Activated T-cell treated with anti-CD3 and anti-CD28 coated beads for 4 hours (primary cell): ENCODE results near the gene SYCE3.

Experiments
- DNase-seq: peaks from one replicate; pipeline ENCODE4 v3.0.0-alpha.2; 2020

Gene SYCE3

GRCh38 chr22:50599816-50600455, 37.2 kb upstream of the SYCE3 start:
- DNase-seq, result no peak

GRCh38 chr22:50597097-50597496, 34.4 kb upstream of the SYCE3 start:
- no peak for DNase-seq

GRCh38 chr22:50595189-50595588, 32.5 kb upstream of the SYCE3 start:
- no peak for DNase-seq

GRCh38 chr22:50587407-50587806, 24.7 kb upstream of the SYCE3 start:
- DNase-seq, result no peak

GRCh38 chr22:50586416-50586815, 23.7 kb upstream of the SYCE3 start:
- no peak for DNase-seq

- DNase-seq, result no peak
Observed at GRCh38 chr22:50585781-50586180, 23.1 kb upstream of the SYCE3 start.

- no peak for DNase-seq
Observed at GRCh38 chr22:50585238-50585637, 22.5 kb upstream of the SYCE3 start.

GRCh38 chr22:50584106-50585096, 21.7 kb upstream of the SYCE3 start:
- DNase-seq, result no peak

GRCh38 chr22:50583294-50583861, 20.7 kb upstream of the SYCE3 start:
- no peak for DNase-seq

GRCh38 chr22:50582493-50583293, 20.0 kb upstream of the SYCE3 start, which contains the start of gene CHKB:
Gene CHKB (minus strand): TSS chr22:50582849. CDS start chr22:50582781, 68 bp downstream.
- peak; percentile 93 for DNase-seq

- no peak for DNase-seq
Observed at GRCh38 chr22:50581950-50582492, 19.3 kb upstream of the SYCE3 start.

- DNase-seq, result no peak
Observed at GRCh38 chr22:50581031-50581949, 18.6 kb upstream of the SYCE3 start.

GRCh38 chr22:50579752-50580151, 17.0 kb upstream of the SYCE3 start:
- no peak for DNase-seq

- DNase-seq, result no peak
Observed at GRCh38 chr22:50578776-50579310, 16.1 kb upstream of the SYCE3 start.

- DNase-seq, result no peak
Observed at GRCh38 chr22:50577987-50578775, 15.5 kb upstream of the SYCE3 start, which contains the start of gene CPT1B. Gene CPT1B (minus strand): TSS chr22:50578427. CDS start chr22:50577915, 512 bp downstream.

- no peak for DNase-seq
Observed at GRCh38 chr22:50577697-50577986, 14.9 kb upstream of the SYCE3 start.

GRCh38 chr22:50576806-50577696, 14.3 kb upstream of the SYCE3 start:
- DNase-seq, result no peak

GRCh38 chr22:50576070-50576469, 13.4 kb upstream of the SYCE3 start:
- no peak for DNase-seq

GRCh38 chr22:50575426-50575941, 12.8 kb upstream of the SYCE3 start:
- no peak for DNase-seq
